ENCODE measurements around the gene SEC14L2.
"Not testable (repeated sequence)": the region's sequence is repeated elsewhere in the genome, so short reads cannot be mapped to it uniquely, and the experiment has no call there.

Gene SEC14L2

GRCh38 chr22:30460555-30460954 lies 63.7 kb downstream of the SEC14L2 start:
- DNase-seq: not testable (repeated sequence)

- no peak for DNase-seq
Observed at GRCh38 chr22:30469165-30469564, 72.3 kb downstream of the SEC14L2 start.

DNA sequence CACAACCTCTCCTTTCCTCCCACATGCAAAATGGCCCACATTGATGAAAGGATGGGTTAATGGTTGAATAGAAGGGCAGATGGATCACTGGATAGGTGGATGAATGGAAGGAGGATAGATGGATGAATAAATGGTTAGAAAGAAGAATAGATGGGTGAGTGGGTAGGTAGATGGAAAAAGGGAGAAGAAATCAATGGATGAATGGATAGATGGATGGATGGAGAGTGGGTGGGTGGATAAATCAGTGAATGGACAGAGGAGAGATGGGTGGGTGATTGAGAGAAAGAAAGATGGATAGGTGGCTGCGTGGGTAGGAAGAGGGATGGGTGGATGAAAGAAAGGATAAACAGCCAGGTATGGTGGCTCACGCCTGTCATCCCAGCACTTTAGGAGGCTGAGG lies 73.8 kb downstream of the SEC14L2 start:
- no peak for DNase-seq

DNA sequence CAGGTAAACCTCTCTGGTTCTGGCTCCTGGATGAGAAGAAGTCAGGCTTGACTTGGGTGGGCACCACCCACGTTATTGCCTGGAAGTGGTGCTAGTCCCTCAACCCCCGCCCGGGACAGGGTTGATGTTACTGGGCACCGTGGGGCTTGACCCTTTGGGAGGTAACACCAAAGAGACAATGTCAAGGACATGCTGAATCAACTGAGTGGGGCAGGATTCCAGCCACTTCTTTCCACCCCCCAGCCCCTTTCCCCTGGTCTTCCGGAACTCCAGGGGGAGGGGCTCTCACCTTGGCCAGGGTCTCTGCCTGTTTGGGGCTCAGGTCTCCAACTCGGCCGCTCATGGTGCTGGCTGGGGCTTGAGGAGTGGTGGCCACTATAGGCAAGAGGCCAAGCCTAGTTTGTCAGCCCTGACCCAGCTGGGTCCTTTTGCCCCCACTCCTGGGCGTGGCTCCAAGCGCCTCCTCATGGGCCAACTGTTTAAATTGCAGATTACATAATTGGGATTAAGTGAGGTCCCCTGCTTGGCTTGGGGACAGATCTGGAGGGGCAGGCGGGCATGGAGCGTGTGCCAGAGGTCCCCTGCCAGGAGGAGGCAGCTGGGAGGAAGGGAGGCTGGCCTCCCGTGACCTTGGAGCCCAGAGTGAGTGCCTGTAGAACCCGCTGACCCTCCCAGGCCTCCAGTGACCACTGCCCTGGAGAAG lies 74.9 kb downstream of the SEC14L2 start, which contains the start of gene SEC14L3:
TSS of gene SEC14L3 (minus strand) at position 402 of the 703 bp plus-strand sequence. CDS start at position 343, 59 bp downstream.
- DNase-seq: no peak

DNA sequence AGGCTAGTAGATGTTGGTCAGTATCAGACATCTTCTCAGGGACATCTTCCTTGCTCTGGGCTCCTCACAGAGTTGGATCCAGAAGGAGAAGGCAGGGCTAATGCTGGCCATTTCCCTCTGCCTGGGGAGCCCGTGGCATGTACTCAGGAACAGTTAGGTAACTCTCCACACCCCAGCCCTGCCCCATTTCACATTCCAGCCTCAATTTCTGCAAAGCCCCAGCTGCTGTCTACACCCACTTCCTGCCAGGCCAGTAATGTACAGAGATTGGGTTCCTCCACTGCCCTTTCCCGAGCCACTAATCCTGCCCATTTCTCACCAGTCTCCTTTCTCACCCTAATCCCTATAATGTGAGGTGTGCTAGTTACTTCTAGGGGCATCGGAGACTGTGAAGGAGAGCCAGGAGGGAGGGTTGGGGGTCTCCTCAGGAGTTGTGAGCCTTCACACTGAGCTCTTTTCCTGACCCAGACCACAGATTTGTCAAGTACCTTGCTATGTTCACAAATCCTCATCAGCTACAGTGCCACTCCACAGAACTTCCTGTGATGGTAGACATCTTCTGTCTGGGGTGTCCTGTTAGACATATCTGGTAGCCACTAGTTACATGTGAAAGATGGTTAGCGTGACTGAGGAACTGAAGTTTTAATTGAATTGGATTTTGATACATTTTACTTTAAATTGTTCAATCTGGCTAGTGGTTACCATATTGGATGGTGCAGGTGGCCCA lies 76.3 kb downstream of the SEC14L2 start:
- no peak for DNase-seq

DNA sequence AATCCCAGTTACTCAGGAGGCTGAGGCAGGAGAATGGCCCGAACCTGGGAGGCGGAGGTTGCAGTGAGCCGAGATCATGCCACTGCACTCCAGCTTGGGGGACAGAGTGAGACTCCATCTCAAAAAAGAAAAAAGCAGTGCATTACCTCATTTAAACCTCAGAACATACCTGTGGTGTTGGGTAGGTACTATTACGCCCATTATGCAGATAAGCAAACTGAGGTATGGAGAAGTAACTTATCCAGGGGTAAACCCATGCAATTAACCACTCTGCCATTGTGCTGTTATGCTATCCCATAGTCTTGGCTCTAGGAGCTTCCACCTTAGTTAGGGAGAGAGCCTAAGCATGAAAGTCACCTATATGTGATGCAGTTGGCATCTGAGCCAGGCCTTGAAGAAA lies 77.3 kb downstream of the SEC14L2 start:
- no peak for DNase-seq
